A673 (cell line): ENCODE data around the gene DNAAF5.

Experiments
- CTCF ChIP-seq: fragments of 300-800, 200-600 bp; sonication (generic); conservative IDR thresholded peaks from 2 replicates; pipeline ENCODE4 v1.5.1; 2017; ENCODE audit warnings: low read depth, mild to moderate bottlenecking, antibody characterized with exemption, low read length, moderate library complexity, mixed read lengths
- EZH2 ChIP-seq: fragments of 200-600 bp; sonication (generic); IDR thresholded peaks from 2 replicates; pipeline ENCODE4 v1.6.1; 2017; ENCODE audit warnings: borderline replicate concordance, low read depth, mild to moderate bottlenecking, mixed read lengths, antibody characterized with exemption, low read length; ENCODE audit not compliant: poor library complexity, severe bottlenecking

GRCh38 chr7:824664-825063 lies 98.2 kb downstream of the DNAAF5 start:
- no peak for TF ChIP-seq CTCF
- no peak for TF ChIP-seq EZH2
